ENCODE results near the gene CLEC16A.

CLEC16A gene

DNA sequence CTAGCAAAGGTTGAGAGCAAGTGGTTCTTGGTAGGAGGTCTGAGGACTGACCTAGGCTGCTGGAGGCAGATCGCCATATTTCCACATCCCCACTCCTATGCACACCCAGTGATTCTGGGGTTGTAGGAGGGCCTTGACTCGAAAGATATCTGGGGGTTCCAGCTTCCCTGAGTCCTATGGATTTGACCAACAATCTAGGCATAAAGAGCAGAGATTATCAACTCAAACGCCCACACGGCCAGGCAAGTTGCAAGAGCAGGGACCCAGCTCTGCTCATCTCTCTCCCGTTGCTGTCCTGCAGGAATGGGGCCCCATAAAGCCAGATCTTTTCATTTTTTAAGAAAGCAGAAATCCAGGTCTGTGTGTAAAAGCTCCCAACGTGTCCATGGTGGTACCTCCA lies 217.1 kb downstream of the CLEC16A start:
- no peak for DNase-seq (ENCODE audit: low read depth)
- TF ChIP-seq, protein P1, sequence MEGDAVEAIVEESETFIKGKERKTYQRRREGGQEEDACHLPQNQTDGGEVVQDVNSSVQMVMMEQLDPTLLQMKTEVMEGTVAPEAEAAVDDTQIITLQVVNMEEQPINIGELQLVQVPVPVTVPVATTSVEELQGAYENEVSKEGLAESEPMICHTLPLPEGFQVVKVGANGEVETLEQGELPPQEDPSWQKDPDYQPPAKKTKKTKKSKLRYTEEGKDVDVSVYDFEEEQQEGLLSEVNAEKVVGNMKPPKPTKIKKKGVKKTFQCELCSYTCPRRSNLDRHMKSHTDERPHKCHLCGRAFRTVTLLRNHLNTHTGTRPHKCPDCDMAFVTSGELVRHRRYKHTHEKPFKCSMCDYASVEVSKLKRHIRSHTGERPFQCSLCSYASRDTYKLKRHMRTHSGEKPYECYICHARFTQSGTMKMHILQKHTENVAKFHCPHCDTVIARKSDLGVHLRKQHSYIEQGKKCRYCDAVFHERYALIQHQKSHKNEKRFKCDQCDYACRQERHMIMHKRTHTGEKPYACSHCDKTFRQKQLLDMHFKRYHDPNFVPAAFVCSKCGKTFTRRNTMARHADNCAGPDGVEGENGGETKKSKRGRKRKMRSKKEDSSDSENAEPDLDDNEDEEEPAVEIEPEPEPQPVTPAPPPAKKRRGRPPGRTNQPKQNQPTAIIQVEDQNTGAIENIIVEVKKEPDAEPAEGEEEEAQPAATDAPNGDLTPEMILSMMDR (IDR thresholded peaks at IDR 0.05; ENCODE audit: low read length, missing control alignments): no peak
- H3K4me3 ChIP-seq (replicated peaks; ENCODE audit: low read depth, low read length): no peak overlapping the region

DNA sequence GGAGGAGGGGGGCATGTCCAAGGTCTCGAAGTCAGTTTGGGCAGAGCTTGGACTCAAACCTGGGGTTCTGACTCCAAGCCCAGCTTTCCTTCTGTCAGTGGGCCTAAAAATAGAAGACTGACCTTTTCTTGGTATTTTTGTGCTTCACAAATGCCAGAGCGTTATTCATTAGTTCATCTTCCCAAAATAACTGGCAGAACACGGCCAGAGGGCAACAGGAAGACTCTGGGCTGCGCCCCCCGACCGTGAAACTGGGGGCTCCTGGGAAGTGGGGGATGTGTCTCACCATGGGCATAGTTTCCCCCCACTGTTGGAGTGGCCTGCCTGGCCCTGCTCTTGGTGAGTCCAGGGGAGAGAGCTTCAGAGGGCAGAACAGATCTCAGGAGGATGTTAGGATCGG lies 217.6 kb downstream of the CLEC16A start:
- H3K4me3 ChIP-seq (replicated peaks; ENCODE audit: low read depth, low read length): no peak overlapping the region
- TF ChIP-seq, protein P1 (IDR thresholded peaks at IDR 0.05; ENCODE audit: low read length, missing control alignments): no peak
- no peak for DNase-seq (ENCODE audit: low read depth)

DNA sequence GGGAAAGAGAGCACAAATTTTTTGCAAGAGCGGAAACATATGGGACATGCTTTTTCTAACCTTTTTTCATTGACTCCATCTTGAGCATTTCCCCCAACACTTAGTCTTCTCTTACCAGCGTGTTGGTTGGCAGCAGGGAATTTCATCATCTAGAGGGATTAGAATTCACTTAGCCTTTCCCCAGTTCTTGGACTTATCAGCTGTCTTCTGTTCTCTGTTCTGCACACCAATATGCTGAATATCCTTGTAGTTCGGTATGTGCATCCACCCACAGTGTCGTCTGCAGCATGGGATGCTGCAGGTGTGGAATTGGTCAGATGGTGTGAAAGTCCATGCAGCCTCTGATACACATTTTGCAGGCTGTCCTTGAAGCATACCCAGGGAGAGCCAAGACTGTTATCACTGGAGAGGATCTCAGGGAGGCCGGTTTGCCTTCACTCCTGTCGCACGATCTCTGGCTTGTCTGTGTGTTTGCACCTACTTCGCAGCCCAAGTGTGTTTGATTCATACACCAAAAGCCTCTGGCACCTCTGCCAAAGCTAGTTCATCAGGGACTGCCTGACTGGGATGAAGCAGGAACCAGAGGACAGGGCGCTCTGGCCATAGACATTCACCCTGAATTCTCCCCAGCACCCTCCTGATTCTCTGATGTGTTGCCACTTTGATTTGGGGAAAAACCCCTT lies 218.4 kb downstream of the CLEC16A start:
- no peak overlapping the region for H3K4me3 ChIP-seq (replicated peaks; ENCODE audit: low read depth, low read length)
- TF ChIP-seq, protein P1 (IDR thresholded peaks at IDR 0.05; ENCODE audit: low read length, missing control alignments): no peak
- no peak for DNase-seq (ENCODE audit: low read depth)

DNA sequence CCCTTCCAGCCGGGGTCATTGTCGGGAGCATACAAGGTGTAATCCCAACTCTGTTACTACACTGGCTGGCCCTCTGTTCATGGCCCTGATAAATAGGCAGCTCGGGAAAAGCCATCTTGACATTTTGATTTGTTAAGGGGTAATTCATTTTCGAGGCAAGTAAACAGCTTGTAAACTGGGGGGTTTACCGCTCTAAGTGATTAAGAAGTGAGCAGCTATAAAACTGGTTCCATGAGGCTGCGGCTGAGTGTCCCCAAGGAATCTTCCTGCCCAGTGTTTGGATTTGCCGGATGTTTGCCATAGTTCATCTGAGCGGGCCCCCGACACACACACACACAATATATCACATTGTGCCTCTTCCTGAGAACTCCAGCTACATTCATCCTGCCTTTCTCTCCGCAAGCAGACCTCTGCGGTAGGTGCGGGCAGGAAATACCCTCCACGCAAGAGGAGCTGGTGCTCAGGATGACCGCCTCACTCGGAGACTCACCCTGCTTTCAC lies 219.4 kb downstream of the CLEC16A start:
- no peak for DNase-seq (ENCODE audit: low read depth)
- no peak overlapping the region for H3K4me3 ChIP-seq (replicated peaks; ENCODE audit: low read depth, low read length)
- TF ChIP-seq, protein P1 (IDR thresholded peaks at IDR 0.05; ENCODE audit: low read length, missing control alignments): no peak

DNA sequence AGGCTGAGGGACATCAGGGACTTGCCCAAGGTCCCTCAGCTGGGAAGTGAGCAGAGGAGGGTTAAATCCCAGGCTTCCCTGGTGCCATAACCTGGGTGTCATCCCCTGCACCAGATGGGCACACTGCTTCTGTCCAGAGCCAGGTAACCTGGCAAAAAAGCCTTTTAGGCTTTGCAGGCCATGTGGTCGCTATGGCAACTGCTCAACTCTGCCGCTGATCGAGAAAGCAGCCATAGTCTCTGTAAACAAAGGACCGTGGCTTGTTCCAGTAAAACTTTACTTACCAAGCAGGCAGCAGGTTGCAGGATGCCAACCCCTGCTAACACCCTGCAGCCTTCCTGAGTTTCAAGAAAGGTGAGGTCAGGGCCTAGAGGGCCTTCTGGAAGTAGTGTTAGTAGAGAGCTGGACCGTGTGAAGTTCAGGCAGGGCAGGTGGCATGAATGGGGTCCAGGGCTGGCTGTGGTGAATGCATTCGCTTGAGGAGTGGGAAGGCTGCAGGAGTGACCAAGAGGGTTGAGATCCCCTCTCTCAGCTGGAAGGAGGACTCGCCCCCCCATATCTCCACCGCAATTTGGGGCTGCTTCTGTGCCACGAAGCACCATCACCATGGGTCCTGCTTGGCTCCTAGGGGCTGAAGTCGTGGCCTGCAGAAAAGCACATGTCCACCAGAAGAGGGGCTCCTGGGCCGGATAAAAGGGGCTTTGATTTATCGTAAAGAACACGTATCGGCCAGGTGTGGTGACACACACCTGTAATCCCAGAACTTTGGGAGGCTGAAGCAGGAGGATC lies 220.3 kb downstream of the CLEC16A start:
- DNase-seq (ENCODE audit: low read depth): no peak
- TF ChIP-seq, protein P1 (IDR thresholded peaks at IDR 0.05; ENCODE audit: low read length, missing control alignments): no peak
- no peak overlapping the region for H3K4me3 ChIP-seq (replicated peaks; ENCODE audit: low read depth, low read length)

DNA sequence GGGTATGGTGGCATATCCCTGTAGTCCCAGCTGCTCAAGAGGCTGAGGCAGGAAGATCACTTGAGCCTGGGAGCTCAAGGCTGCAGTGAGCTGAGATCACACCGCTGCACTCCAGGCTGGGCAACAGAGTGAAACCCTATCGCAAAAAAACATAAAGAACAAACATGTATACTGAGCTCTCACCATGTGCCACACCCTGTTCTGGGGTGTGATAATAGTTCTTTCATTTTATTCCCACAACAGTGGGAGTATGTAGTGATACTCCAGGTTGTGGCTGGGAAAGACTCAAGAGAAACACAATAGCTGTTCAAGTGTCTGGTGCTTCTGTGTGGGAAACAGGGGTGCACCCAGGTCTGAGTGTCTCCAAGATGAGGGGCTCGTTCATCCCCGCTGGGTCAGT lies 221.0 kb downstream of the CLEC16A start:
- H3K4me3 ChIP-seq (replicated peaks; ENCODE audit: low read depth, low read length): no peak overlapping the region
- TF ChIP-seq, protein P1 (IDR thresholded peaks at IDR 0.05; ENCODE audit: low read length, missing control alignments): no peak
- DNase-seq (ENCODE audit: low read depth): no peak

Measured in fibroblast of pulmonary artery (primary cell).